Measurements from ENCODE around the gene COX7A2L. TPM values are rescaled to one million over a fixed set of nuclear protein-coding genes. Genes with fewer than 3 reads are reported as not detected.

The COX7A2L gene
- total RNA-seq, 2 donors from 2014 or later, result 167 to 170 TPM

GRCh38 chr2:42307180-42307579 is 53.8 kb downstream of the COX7A2L start:
- H3K9me3 ChIP-seq, result no peaks in the 10 kb centered on the region
- DNase-seq (ENCODE audit: low spot score), result no peak
- no peak overlapping the region for H3K4me3 ChIP-seq
- H3K27ac ChIP-seq, result no peak overlapping the region
- H3K27me3 ChIP-seq (replicated peaks; ENCODE audit: insufficient read depth), result no peaks in the 10 kb centered on the region
- intact Hi-C loops (cut with DNase I), result no loop called here
- H3K36me3 ChIP-seq, result no peaks in the 10 kb centered on the region
- TF ChIP-seq POLR2AphosphoS5 (IDR thresholded peaks at IDR 0.05), result no peak
- no peak for TF ChIP-seq CTCF (IDR thresholded peaks at IDR 0.05)
- TF ChIP-seq POLR2A (IDR thresholded peaks at IDR 0.05), result no peak
- H3K4me1 ChIP-seq (replicated peaks), result no peaks in the 10 kb centered on the region

GRCh38 chr2:42304059-42304713 is 56.8 kb downstream of the COX7A2L start:
- no peaks in the 10 kb centered on the region for H3K4me1 ChIP-seq (replicated peaks)
- no peak for DNase-seq (ENCODE audit: low spot score)
- H3K36me3 ChIP-seq, result no peaks in the 10 kb centered on the region
- intact Hi-C loops (cut with DNase I), result no loop called here
- WGBS, result 98% methylated on average over 2 of the region's 2 CpGs
- H3K4me3 ChIP-seq, result no peak overlapping the region
- H3K9me3 ChIP-seq, result no peaks in the 10 kb centered on the region
- H3K27ac ChIP-seq, result no peak overlapping the region
- no peaks in the 10 kb centered on the region for H3K27me3 ChIP-seq (replicated peaks; ENCODE audit: insufficient read depth)
- TF ChIP-seq POLR2AphosphoS5 (IDR thresholded peaks at IDR 0.05), result no peak
- TF ChIP-seq CTCF (IDR thresholded peaks at IDR 0.05), result no peak
- no peak for TF ChIP-seq POLR2A (IDR thresholded peaks at IDR 0.05)

GRCh38 chr2:42303252-42303651 is 57.8 kb downstream of the COX7A2L start:
- Histone ChIP-seq H3K4me1 (replicated peaks) (no peaks in the 10 kb centered on the region), H3K9me3 (no peaks in the 10 kb centered on the region), H3K27ac (no peak overlapping the region), H3K27me3 (replicated peaks; ENCODE audit: insufficient read depth) (no peaks in the 10 kb centered on the region), H3K4me3 (no peak overlapping the region), H3K36me3 (no peaks in the 10 kb centered on the region)
- TF ChIP-seq POLR2AphosphoS5 (IDR thresholded peaks at IDR 0.05) (no peak), CTCF (IDR thresholded peaks at IDR 0.05) (no peak), POLR2A (IDR thresholded peaks at IDR 0.05) (no peak)
- DNase-seq (ENCODE audit: low spot score), result no peak
- intact Hi-C loops (cut with DNase I), result no loop called here
- 92% methylated on average over 3 of the region's 3 CpGs for WGBS

- no peak for DNase-seq (ENCODE audit: low spot score)
- intact Hi-C loops (cut with DNase I), result no loop called here
- Histone ChIP-seq H3K27ac (no peak overlapping the region), H3K27me3 (replicated peaks; ENCODE audit: insufficient read depth) (no peaks in the 10 kb centered on the region), H3K4me3 (no peak overlapping the region), H3K36me3 (no peaks in the 10 kb centered on the region), H3K4me1 (replicated peaks) (no peaks in the 10 kb centered on the region), H3K9me3 (no peaks in the 10 kb centered on the region)
- TF ChIP-seq POLR2A (IDR thresholded peaks at IDR 0.05) (no peak), POLR2AphosphoS5 (IDR thresholded peaks at IDR 0.05) (no peak)
- 62% methylated on average over 2 of the region's 2 CpGs for WGBS
These were observed 60.5 kb downstream of the COX7A2L start for GRCh38 chr2:42300527-42300926.

Other genes starting within 250 kb of the COX7A2L start
- gene EML4, start 191.9 kb downstream of the COX7A2L start, total RNA-seq, result 10 to 100 TPM; 26.3 to 38.2 TPM
- gene KCNG3, start 132.8 kb upstream of the COX7A2L start, total RNA-seq, result 1 to 10 TPM in 1 of 2 donors, under 1 TPM in 1; 0.27 to 4.1 TPM
- gene MTA3, start 207.4 kb upstream of the COX7A2L start, total RNA-seq, result 10 to 100 TPM; 23.6 to 53.4 TPM